HG02623 (cell line): ENCODE results near the gene TPRKB.
"Not testable (repeated sequence)": the region's sequence is repeated elsewhere in the genome, so short reads cannot be mapped to it uniquely, and the experiment has no call there.

Experiments used
- ATAC-seq: cut with Tn5 transposase; IDR thresholded peaks from one replicate; pipeline ENCODE4 v1.9.1; 2021; ENCODE audit warnings: moderate library complexity; ENCODE audit not compliant: unreplicated experiment

TPRKB gene

GRCh38 chr2:73740767-73741166 is 3.6 kb upstream of the TPRKB start:
- no peak for ATAC-seq

DNA sequence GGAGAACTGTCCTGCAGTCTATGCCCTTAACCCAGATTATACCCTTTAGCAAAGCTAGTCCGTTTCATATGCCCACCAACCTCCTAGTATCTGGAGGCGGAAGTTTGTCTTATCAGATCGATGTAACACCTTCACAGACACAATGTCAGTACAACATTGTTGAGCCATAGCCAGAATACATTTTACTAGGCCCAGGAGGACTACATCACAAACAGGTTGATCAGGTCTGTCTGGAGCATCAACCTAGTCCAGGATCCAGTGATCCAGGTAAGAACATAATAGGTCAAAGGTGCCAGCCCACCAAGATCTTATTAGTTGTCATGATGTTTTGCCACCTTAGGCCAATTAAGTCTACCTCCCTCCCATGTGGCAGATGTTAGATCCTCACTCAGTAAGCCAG is 2.0 kb upstream of the TPRKB start:
- ATAC-seq = no peak

GRCh38 chr2:73736378-73736777 is 767 bp downstream of the TPRKB start:
- peak; percentile 2 for ATAC-seq

- ATAC-seq = no peak
These were observed 6.3 kb downstream of the TPRKB start for GRCh38 chr2:73730810-73731209.

GRCh38 chr2:73728711-73729110 is 8.4 kb downstream of the TPRKB start:
- no peak for ATAC-seq

DNA sequence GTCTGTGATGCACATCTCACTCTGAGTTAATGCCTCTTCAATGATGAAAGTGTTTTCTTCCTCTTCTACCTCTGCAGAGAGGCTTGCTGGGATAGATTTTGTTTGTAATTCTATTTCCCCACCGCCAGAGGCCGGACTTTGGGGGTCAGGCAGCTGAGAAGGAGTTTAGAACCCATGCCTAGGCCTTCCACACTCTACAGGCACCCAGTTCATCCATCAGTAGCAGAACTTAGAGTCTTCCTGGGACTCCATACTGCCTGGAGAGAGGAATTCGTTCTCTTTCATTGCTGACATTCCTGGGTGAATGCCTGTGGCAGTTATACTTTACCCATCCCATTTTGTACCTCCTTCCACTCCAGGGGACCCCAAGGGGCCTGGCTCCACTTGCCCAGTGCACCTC is 9.1 kb downstream of the TPRKB start:
- no peak for ATAC-seq

DNA sequence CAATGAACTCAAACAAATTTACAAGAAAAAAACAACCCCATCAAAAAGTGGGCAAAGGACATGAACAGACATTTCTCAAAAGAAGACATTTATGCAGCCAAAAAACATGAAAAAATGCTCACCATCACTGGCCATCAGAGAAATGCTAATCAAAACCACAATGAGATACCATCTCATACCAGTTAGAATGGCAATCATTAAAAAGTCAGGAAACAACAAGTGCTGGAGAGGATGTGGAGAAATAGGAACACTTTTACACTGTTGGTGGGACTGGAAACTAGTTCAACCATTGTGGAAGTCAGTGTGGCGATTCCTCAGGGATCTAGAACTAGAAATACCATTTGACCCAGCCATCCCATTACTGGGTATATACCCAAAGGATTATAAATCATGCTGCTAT is 10.5 kb downstream of the TPRKB start:
- not testable (repeated sequence) for ATAC-seq

- no peak for ATAC-seq
These were observed 18.1 kb downstream of the TPRKB start for GRCh38 chr2:73718851-73719621.

GRCh38 chr2:73718421-73718820 is 18.7 kb downstream of the TPRKB start:
- no peak for ATAC-seq

DNA sequence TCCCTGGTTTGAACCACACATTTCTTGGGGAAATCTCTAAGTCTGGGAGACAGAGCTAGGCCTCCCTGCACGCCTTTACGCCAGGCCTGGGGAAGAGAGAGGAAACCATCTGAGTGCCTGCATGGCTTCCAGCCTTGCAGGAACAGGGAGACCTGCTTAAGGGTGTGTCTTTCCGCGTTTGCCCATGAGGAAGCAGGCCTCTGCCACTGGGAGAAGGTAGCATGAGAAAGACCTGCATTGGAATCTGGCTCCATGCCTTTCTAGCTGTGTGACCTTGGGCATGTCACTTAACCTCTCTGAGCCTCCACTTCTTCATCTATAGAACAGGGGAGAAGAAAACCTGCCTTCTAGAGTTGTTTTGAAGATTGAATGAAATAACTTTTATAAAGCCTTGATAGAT is 19.4 kb downstream of the TPRKB start:
- not testable (repeated sequence) for ATAC-seq

GRCh38 chr2:73717251-73717606 is 19.9 kb downstream of the TPRKB start:
- no peak for ATAC-seq

DNA sequence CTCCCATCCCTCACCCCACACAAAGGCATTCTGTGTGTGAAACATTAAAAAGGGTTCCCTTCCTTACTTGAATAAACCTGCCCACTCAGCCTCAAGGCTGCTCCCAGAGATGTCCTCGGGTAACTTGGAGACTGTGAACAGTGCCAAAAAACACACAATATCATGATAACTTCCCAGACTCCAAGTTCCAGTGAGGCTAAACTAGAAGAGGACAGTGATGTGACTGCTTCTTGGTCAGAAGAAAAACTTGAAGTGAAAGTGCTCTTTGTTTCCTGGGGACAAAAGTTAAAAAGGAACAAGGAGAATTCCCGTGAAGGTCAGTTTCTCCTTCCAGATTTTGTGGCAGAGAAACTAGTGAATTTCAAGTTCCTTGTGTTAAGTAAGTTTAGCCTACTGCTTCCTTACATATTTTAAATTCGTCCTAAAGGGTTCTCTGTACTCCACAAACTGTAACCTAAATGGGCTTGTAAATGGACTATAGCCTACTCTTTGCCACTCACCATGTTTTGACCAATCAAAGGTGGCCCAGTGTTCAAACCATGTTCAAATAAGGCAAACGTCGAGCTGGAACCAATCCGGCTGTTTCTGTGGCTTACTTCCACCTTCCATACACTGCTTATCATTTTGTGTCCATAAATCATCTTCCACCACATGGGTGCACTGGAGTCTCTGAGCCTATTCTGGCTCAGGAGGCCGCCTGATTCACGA is 20.4 kb downstream of the TPRKB start:
- no peak for ATAC-seq

DNA sequence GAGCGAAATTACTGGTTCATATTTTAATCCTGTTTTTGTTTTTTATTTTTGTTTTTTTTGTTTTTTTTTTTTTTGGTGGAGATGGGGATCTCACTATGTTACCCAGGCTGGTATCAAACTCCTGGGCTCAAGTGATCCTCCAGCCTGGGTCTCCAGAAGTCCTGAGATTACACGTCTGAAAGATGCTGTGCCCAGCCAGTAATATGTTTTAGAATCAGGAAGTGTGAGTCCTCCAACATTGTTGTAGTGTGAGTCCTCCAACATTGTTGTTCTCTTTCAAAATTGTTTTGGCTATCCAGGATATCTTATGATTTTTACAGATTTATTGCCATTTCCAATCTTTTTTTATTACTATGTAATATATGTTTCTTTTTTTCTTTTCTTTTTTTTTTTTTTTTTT is 23.1 kb downstream of the TPRKB start:
- no peak for ATAC-seq

GRCh38 chr2:73708527-73708926 is 28.6 kb downstream of the TPRKB start:
- ATAC-seq = no peak

DNA sequence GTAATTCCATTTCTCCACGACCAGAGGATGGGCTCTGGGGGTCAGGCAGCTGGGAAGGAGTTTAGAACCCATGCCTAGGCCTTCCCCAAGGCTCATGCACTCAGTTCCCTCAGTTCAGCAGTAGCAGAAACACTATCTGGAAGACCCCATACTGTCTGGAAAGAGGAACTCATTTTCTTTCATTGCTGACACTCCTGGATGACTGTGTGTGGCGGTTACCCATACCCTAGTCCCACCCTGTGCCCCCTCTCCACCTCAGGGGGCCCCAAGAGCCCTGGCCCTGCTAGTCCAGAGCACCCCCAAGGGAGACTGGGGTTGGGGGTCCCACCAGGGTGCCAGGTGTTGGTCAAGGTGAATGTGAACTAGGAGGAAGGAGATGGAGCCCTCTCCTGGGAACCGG is 29.5 kb downstream of the TPRKB start:
- no peak for ATAC-seq

GRCh38 chr2:73707058-73707457 is 30.1 kb downstream of the TPRKB start:
- ATAC-seq = no peak

DNA sequence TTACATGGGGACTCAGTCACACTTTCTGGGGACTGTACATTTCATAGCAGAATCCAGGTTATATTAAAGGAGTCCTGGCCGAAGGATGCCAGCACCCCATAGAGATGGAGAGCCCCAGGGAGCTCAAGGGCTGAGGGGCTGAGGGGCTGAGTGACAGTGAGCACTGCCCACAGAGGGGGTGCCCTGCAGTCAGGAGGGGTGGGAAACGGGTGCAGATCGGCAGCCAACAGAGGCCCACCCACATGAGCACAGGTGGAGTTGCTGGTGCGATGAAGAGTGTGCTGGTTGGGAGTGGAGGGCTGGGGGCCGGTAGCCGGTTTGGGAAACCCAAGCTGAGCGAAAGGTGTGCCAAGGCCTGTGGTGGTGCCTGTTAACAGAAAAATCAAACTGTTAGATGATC is 32.1 kb downstream of the TPRKB start:
- no peak for ATAC-seq

GRCh38 chr2:73704285-73704684 is 32.9 kb downstream of the TPRKB start:
- ATAC-seq = no peak

GRCh38 chr2:73703675-73704074 is 33.5 kb downstream of the TPRKB start:
- ATAC-seq = no peak

DNA sequence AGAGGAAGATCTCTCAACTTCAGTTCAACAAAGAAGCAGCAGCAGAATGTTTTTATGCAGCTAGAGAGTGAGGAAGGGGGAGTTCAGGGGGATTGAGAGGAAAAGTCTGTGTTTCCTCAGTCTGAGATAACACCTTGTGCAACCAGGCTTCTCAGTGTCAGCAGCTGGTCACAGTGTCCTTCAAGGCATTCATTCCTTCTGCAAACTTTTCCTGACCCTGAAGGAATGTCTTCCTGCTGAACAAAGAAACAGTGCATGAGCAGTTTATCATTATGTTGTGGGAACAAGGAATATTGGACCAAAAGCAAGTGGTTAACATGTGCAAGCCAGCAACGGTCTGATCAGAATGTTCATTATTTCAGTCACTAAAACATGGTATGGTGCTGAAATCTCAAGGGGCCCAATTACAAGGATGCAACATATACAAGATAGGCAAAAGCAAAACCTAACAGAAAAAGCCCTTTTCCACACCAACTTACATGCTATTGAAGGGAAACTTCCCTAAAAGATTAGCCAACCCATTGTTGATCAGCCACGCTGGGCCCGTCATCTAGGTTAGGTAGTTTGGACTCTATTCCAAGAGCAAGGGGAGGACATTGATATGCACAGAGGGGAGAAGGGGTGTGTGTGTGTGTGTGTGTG is 34.2 kb downstream of the TPRKB start:
- not testable (repeated sequence) for ATAC-seq

GRCh38 chr2:73701968-73702665 is 35.0 kb downstream of the TPRKB start:
- ATAC-seq = no peak

DNA sequence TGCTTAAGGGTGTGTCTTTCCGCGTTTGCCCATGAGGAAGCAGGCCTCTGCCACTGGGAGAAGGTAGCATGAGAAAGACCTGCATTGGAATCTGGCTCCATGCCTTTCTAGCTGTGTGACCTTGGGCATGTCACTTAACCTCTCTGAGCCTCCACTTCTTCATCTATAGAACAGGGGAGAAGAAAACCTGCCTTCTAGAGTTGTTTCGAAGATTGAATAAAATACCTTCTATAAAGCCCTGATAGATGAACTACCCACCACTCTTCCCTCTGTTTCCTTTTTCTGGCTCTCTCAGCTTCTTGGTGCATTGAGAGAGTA is 35.7 kb downstream of the TPRKB start:
- ATAC-seq = not testable (repeated sequence)
